ENCODE data around the gene EPHB2.
"Not testable (repeated sequence)": the region's sequence is repeated elsewhere in the genome, so short reads cannot be mapped to it uniquely, and the experiment has no call there.

EPHB2 gene

GRCh38 chr1:22824466-22824865 lies 113.8 kb downstream of the EPHB2 start:
- no peak for DNase-seq

- no peak for DNase-seq
These were observed 114.3 kb downstream of the EPHB2 start for GRCh38 chr1:22824975-22825374.

GRCh38 chr1:22825486-22826189 lies 115.0 kb downstream of the EPHB2 start:
- no peak for DNase-seq

GRCh38 chr1:22826604-22827580 lies 116.3 kb downstream of the EPHB2 start:
- no peak for DNase-seq

GRCh38 chr1:22827666-22828483 lies 117.2 kb downstream of the EPHB2 start:
- DNase-seq, result no peak

GRCh38 chr1:22828484-22829308 lies 118.1 kb downstream of the EPHB2 start:
- DNase-seq, result no peak

GRCh38 chr1:22829309-22829989 lies 118.8 kb downstream of the EPHB2 start:
- DNase-seq, result no peak

- DNase-seq, result no peak
These were observed 119.5 kb downstream of the EPHB2 start for GRCh38 chr1:22830041-22830566.

- no peak for DNase-seq
These were observed 120.2 kb downstream of the EPHB2 start for GRCh38 chr1:22830757-22831340.

GRCh38 chr1:22831729-22832413 lies 121.2 kb downstream of the EPHB2 start:
- DNase-seq, result no peak

GRCh38 chr1:22832414-22832786 lies 121.8 kb downstream of the EPHB2 start:
- DNase-seq, result no peak

GRCh38 chr1:22833699-22834098 lies 123.1 kb downstream of the EPHB2 start:
- DNase-seq, result no peak

- DNase-seq, result not testable (repeated sequence)
These were observed 123.8 kb downstream of the EPHB2 start for GRCh38 chr1:22834420-22834819.

- no peak for DNase-seq
These were observed 125.1 kb downstream of the EPHB2 start for GRCh38 chr1:22835636-22836319.

GRCh38 chr1:22836850-22837249 lies 126.2 kb downstream of the EPHB2 start:
- DNase-seq, result no peak

- DNase-seq, result no peak
These were observed 126.7 kb downstream of the EPHB2 start for GRCh38 chr1:22837332-22837731.

GRCh38 chr1:22838965-22839364 lies 128.3 kb downstream of the EPHB2 start:
- DNase-seq, result no peak

- DNase-seq, result no peak
These were observed 129.2 kb downstream of the EPHB2 start for GRCh38 chr1:22839806-22840205.

- DNase-seq, result no peak
These were observed 130.5 kb downstream of the EPHB2 start for GRCh38 chr1:22841142-22841541.

- no peak for DNase-seq
These were observed 131.2 kb downstream of the EPHB2 start for GRCh38 chr1:22841860-22842281.

Measured in stimulated activated naive CD4-positive, alpha-beta T cell treated with Interleukin-2 at 50 U/mL for 16 hours (primary cell).